LNCaP clone FGC (cell line): Measurements from ENCODE around the gene ACTR3C.
"Not testable (repeated sequence)": the region's sequence is repeated elsewhere in the genome, so short reads cannot be mapped to it uniquely, and the experiment has no call there.

Experiments
- DNase-seq: peaks from one replicate; pipeline ENCODE4 v3.0.0-alpha.2; 2011; ENCODE audit warnings: low read depth
- H3K4me3 ChIP-seq: 2 replicates; pipeline ENCODE4 v1.5.1; 2011; ENCODE audit warnings: mild to moderate bottlenecking, low read depth, low read length, control low read depth

Gene ACTR3C

DNA sequence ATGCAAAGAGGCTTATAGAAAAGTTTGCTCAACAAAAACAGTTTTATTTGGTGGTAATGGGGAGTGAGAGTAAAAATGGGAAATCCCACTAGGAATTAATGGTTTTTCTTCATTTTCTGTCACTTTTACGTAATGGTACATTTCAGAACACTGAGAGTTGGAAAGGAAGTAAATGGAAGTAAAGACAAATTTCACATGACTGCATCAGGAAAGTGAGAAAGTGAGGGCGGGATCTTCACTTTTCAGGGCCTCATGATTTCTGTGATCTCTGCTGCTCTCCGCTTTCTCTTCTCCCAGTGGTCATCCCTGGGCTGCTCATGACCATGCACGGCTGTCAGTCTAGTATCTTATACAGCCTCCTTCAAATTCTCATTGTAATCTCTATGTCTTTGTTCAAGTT lies 117.5 kb downstream of the ACTR3C start:
- not testable (repeated sequence) for DNase-seq

DNA sequence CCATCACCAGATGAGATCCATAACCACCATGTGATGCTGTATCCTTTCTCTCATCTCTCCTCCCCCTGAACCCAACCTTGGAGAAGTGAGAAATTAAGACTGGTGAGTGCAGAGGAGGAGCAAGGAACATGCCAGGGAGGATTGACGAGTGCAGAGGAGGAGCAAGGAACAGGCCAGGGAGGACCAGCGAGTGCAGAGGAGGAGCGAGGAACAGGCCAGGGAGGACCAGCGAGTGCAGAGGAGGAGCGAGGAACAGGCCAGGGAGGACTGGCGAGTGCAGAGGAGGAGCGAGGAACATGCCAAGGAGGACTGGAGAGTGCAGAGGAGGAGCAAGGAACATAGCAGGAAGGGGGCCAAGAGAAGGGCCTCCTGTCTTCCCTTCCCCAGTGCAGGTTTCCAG lies 118.8 kb downstream of the ACTR3C start:
- not testable (repeated sequence) for H3K4me3 ChIP-seq, DNase-seq

More for the DNA sequence above, 117.5 kb downstream of the ACTR3C start:
- H3K4me3 ChIP-seq, result not testable (repeated sequence)

DNA sequence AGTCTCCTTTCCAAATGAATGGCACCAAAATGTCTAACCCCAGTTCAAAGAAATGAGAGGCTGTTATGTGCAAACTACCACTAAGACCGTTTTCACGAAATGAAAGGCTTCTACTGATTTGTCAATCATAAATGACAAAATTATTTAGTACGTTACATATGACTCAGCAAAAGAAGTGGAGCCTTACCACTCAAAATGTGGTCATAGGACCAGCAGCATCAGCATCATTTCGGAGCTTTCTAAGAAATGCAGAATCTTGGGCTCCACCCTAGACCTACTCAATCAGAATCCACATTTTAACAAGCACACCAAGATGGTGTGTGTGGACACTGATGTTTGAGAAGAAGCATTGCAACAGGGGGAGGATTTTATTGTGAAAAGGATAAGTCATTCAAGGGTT lies 120.5 kb downstream of the ACTR3C start:
- not testable (repeated sequence) for DNase-seq, H3K4me3 ChIP-seq
